Sigmoid colon (tissue), 4 donors: ENCODE data around the gene SLC27A2.

Source experiments
- CTCF ChIP-seq, 4 experiments: fragments of 450-650 bp in 3 of 4; fragments of 200-600 bp in 1 of 4; IDR thresholded peaks; one replicate each; pipeline ENCODE4 v1.5.1; 2016 to 2019; ENCODE audit warnings: antibody characterized with exemption in 4 of 4, mild to moderate bottlenecking in 3 of 4, moderate library complexity in 2 of 4
- EP300 ChIP-seq, 4 donors: sonication (generic); formaldehyde crosslinking; IDR thresholded peaks; one replicate each; pipeline ENCODE4 v1.6.1; 2017; ENCODE audit warnings: antibody characterized with exemption in 4 of 4
- POLR2A ChIP-seq, 2 donors: fragments of 450-650 bp; IDR thresholded peaks; one replicate each; pipeline ENCODE4 v1.6.1; 2016; ENCODE audit warnings: antibody characterized with exemption in 2 of 2, mild to moderate bottlenecking in 2 of 2, moderate library complexity in 2 of 2
- POLR2AphosphoS5 ChIP-seq, 4 donors: sonication (generic); formaldehyde crosslinking; IDR thresholded peaks; one replicate each; pipeline ENCODE4 v1.6.1; 2017; ENCODE audit warnings: antibody characterized with exemption in 4 of 4

- TF ChIP-seq CTCF (IDR thresholded peaks at IDR 0.05) = no peak
- no peak for TF ChIP-seq POLR2AphosphoS5 (IDR thresholded peaks at IDR 0.05)
- no peak for TF ChIP-seq EP300 (IDR thresholded peaks at IDR 0.05)
- TF ChIP-seq POLR2A (IDR thresholded peaks at IDR 0.05) = no peak
Observed at GRCh38 chr15:50250760-50251394, 68.9 kb downstream of the SLC27A2 start.
